ENCODE results near the gene EHD4.

- TF ChIP-seq, protein P1, sequence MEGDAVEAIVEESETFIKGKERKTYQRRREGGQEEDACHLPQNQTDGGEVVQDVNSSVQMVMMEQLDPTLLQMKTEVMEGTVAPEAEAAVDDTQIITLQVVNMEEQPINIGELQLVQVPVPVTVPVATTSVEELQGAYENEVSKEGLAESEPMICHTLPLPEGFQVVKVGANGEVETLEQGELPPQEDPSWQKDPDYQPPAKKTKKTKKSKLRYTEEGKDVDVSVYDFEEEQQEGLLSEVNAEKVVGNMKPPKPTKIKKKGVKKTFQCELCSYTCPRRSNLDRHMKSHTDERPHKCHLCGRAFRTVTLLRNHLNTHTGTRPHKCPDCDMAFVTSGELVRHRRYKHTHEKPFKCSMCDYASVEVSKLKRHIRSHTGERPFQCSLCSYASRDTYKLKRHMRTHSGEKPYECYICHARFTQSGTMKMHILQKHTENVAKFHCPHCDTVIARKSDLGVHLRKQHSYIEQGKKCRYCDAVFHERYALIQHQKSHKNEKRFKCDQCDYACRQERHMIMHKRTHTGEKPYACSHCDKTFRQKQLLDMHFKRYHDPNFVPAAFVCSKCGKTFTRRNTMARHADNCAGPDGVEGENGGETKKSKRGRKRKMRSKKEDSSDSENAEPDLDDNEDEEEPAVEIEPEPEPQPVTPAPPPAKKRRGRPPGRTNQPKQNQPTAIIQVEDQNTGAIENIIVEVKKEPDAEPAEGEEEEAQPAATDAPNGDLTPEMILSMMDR (tag by site-specific recombination; IDR thresholded peaks at IDR 0.05), result no peak
- no peak for TF ChIP-seq ZNF654 (tag by site-specific recombination; IDR thresholded peaks at IDR 0.05; ENCODE audit: low read depth)
Measured at GRCh38 chr15:41997845-41998244, 25.5 kb upstream of the EHD4 start.

Measured in HEK293 (cell line).